ENCODE measurements around the gene AIF1. TPM values are rescaled to one million over a fixed set of nuclear protein-coding genes. Genes with fewer than 3 reads are reported as not detected.
A peak's percentile ranks its signal among the peaks of the same experiment; 100 is the strongest.

The AIF1 gene
- total RNA-seq, 1 donor from 2014 or later: not detected

DNA sequence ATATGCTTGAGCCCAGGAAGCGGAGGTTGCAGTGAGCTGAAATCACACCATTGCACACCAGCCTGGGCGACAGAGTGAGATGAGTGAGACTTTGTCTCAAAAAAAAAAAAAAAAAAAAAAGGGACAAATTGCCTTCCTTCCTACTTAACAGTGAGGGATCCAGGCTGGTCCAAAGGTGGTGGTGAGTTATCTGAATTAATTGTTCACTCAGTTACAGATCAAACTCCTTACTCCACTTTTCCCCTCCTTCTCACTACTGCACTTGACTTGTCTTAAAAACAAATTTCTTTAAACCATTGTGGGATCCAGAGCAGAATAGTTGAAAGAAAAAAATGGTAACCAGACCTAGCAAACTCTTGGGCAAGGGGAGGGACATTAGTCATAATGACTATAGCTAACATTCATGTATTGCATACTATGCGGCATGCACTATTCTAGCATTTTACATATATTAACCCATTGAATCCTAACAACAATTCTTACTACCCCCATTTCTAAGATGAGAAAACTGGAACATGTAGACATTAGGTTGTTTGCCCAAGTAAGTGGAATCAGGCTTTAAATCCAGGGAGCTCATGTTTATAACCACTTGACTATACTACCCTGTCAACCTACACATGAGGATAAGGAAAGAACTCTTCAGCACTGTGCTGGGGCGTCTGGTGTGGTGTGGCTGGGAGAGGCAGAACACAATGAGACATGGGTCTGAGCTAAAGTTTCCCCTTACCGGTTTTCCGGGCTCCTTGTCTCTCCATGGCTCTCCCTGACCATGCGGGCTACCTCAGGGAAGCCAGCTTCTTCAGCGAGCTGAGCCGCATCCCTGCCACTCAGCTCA is 48.3 kb downstream of the AIF1 start:
- DNase-seq (ENCODE audit: low read depth in 2 of 2): no peak

DNA sequence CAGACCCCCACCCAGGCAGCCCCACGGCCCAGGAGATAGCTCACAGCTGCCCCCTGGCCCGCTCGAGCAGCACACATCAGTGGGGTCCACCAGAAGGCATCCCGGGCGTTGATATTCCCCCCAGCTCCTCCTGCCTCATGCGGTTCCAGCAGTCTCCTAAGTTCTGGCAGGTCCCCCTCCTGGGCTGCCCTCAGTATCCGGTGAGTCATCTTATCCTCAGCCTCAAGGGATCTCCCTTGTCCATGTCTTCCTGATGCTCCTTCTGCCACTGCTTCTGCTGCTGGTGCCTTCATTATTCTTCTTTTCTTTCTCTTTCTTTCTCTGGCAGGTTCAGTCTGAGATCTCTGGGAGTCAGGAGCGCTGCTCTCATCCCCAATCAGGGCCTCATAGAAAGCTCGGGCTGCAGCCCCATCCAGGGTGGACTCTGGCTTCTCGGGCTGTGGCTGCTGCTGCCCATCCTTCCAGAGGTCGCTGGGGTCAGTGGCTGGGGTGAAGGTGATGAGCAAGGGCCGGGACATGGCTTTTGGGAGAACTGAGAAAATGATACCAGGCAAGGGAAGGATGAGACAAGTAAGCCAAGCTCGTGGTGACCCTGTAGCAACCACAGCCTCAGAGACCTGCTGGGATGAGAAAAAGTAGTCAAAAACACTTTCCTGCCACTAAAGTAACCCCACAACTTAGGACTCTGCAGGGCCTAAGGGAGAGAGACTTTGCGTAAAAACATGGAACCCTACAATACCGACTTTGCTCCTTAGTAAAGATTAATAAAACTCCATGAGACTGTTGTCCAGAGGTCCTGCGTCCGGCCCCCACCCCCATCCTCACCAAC is 49.1 kb downstream of the AIF1 start:
- peak in 1 of 2 donors; percentile 87 for DNase-seq (ENCODE audit: low read depth in 2 of 2)

GRCh38 chr6:31664790-31665500 is 49.9 kb downstream of the AIF1 start, which contains the start of gene GPANK1:
GPANK1 (minus strand) TSS chr6:31664997; CDS start chr6:31664478, 519 bp downstream.
- DNase-seq (ENCODE audit: low read depth in 2 of 2): peak; percentile 93 to 95

- DNase-seq (ENCODE audit: low read depth in 2 of 2): peak; percentile 97 to 98
These were observed 50.7 kb downstream of the AIF1 start, which contains the start of gene CSNK2B for GRCh38 chr6:31665501-31666336. CSNK2B (plus strand) TSS chr6:31666080; CDS start chr6:31666832, 752 bp downstream.

- DNase-seq (ENCODE audit: low read depth in 2 of 2): no peak
These were observed 51.4 kb downstream of the AIF1 start for GRCh38 chr6:31666337-31666965.

Other genes starting within 250 kb of the AIF1 start
- gene MICA, start 211.6 kb upstream of the AIF1 start, total RNA-seq: 15.3 and 31.4 TPM in 2 replicates
- gene MICB, start 117.1 kb upstream of the AIF1 start, total RNA-seq: 5.0 and 9.8 TPM in 2 replicates
- gene MCCD1, start 86.3 kb upstream of the AIF1 start, total RNA-seq: not detected in 2 replicates
- 180 and 306 TPM in 2 replicates for gene DDX39B, start 73.2 kb upstream of the AIF1 start, total RNA-seq
- gene ATP6V1G2, start 68.6 kb upstream of the AIF1 start, total RNA-seq: 0.20 and 0.22 TPM in 2 replicates
- gene NFKBIL1, start 67.6 kb upstream of the AIF1 start, total RNA-seq: 17.9 and 23.0 TPM in 2 replicates
- not detected in 2 replicates for gene LTA, start 42.9 kb upstream of the AIF1 start, total RNA-seq
- gene TNF, start 39.7 kb upstream of the AIF1 start, total RNA-seq: not detected in 2 replicates
- gene LTB, start 32.8 kb upstream of the AIF1 start, total RNA-seq: 6.7 and 9.2 TPM in 2 replicates
- not detected in 2 replicates for gene LST1, start 29.0 kb upstream of the AIF1 start, total RNA-seq
- not detected in 2 replicates for gene NCR3, start 22.2 kb upstream of the AIF1 start, total RNA-seq
- gene PRRC2A, start 5.5 kb downstream of the AIF1 start, total RNA-seq: 19.4 and 27.2 TPM in 2 replicates
- 88.3 and 111 TPM in 2 replicates for gene BAG6, start 37.4 kb downstream of the AIF1 start, total RNA-seq
- 0.22 and 0.40 TPM in 2 replicates for gene APOM, start 40.7 kb downstream of the AIF1 start, total RNA-seq
- 15.5 and 24.0 TPM in 2 replicates for gene C6orf47, start 45.5 kb downstream of the AIF1 start, total RNA-seq
- gene GPANK1, start 49.8 kb downstream of the AIF1 start, total RNA-seq: 8.5 and 12.1 TPM in 2 replicates
- 64.1 and 67.6 TPM in 2 replicates for gene CSNK2B, start 50.8 kb downstream of the AIF1 start, total RNA-seq
- 0.44 and 1.2 TPM in 2 replicates for gene LY6G5B, start 54.7 kb downstream of the AIF1 start, total RNA-seq
- 1.4 and 1.7 TPM in 2 replicates for gene LY6G5C, start 65.8 kb downstream of the AIF1 start, total RNA-seq
- gene ABHD16A, start 88.1 kb downstream of the AIF1 start, total RNA-seq: 41.2 and 69.8 TPM in 2 replicates
- gene LY6G6F, start 91.6 kb downstream of the AIF1 start, total RNA-seq: not detected in 2 replicates
- gene LY6G6D, start 100.1 kb downstream of the AIF1 start, total RNA-seq: not detected in 2 replicates
- not detected in 2 replicates for gene LY6G6C, start 106.5 kb downstream of the AIF1 start, total RNA-seq
- not detected in 2 replicates for gene MPIG6B, start 108.1 kb downstream of the AIF1 start, total RNA-seq
- gene DDAH2, start 114.1 kb downstream of the AIF1 start, total RNA-seq: 109 and 159 TPM in 2 replicates
- gene CLIC1, start 121.3 kb downstream of the AIF1 start, total RNA-seq: 469 and 552 TPM in 2 replicates
- gene MSH5, start 124.8 kb downstream of the AIF1 start, total RNA-seq: 1.4 and 2.6 TPM in 2 replicates
- gene SAPCD1, start 147.4 kb downstream of the AIF1 start, total RNA-seq: 1.6 and 2.0 TPM in 2 replicates
- gene VWA7, start 162.1 kb downstream of the AIF1 start, total RNA-seq: under 0.01 and 0.40 TPM in 2 replicates
- gene VARS1, start 180.5 kb downstream of the AIF1 start, total RNA-seq: 36.3 and 39.0 TPM in 2 replicates
- gene LSM2, start 191.7 kb downstream of the AIF1 start, total RNA-seq: 29.2 and 29.8 TPM in 2 replicates
- 0.87 and 1.8 TPM in 2 replicates for gene HSPA1L, start 200.0 kb downstream of the AIF1 start, total RNA-seq
- gene HSPA1A, start 200.3 kb downstream of the AIF1 start, total RNA-seq: 40.8 and 93.3 TPM in 2 replicates
- 23.8 and 30.2 TPM in 2 replicates for gene HSPA1B, start 212.5 kb downstream of the AIF1 start, total RNA-seq
- 41.2 and 50.0 TPM in 2 replicates for gene NEU1, start 247.6 kb downstream of the AIF1 start, total RNA-seq